Hepatocyte (in vitro differentiated cells): ENCODE data around the gene MACROD2. TPM values are rescaled to one million over a fixed set of nuclear protein-coding genes. Genes with fewer than 3 reads are reported as not detected.

Experiments used
- DNase-seq: peaks from one replicate; pipeline ENCODE4 v3.0.0-alpha.2; 2016; ENCODE audit warnings: low spot score
- H2AFZ ChIP-seq: fragments of 200-600 bp; sonication (generic); 2 replicates; pipeline ENCODE4 v1.6.0; 2016; ENCODE audit warnings: antibody characterized with exemption, mild to moderate bottlenecking
- H3K27ac ChIP-seq: fragments of 200-600 bp; sonication (generic); 2 replicates; pipeline ENCODE4 v1.5.1; 2016; ENCODE audit warnings: mild to moderate bottlenecking
- H3K27me3 ChIP-seq: fragments of 200-600 bp; sonication (generic); 2 replicates; pipeline ENCODE4 v1.6.1; 2016
- H3K36me3 ChIP-seq: fragments of 200-600 bp; sonication (generic); replicated peaks from 2 replicates; pipeline ENCODE4 v1.5.1; 2016; ENCODE audit warnings: low read depth; ENCODE audit not compliant: insufficient read depth
- H3K4me1 ChIP-seq: fragments of 200-600 bp; sonication (generic); 2 replicates; pipeline ENCODE4 v1.5.1; 2016; ENCODE audit warnings: mild to moderate bottlenecking, moderate library complexity; ENCODE audit not compliant: insufficient read depth
- H3K4me2 ChIP-seq: fragments of 200-600 bp; sonication (generic); 2 replicates; pipeline ENCODE4 v1.6.0; 2016
- H3K4me3 ChIP-seq: fragments of 200-600 bp; sonication (generic); 2 replicates; pipeline ENCODE4 v1.5.1; 2016; ENCODE audit warnings: mild to moderate bottlenecking
- H3K79me2 ChIP-seq: fragments of 200-600 bp; sonication (generic); 2 replicates; pipeline ENCODE4 v1.6.0; 2017; ENCODE audit warnings: mild to moderate bottlenecking
- H3K9me2 ChIP-seq: fragments of 200-600 bp; sonication (generic); replicated peaks from 2 replicates; pipeline ENCODE4 v1.6.0; 2017; ENCODE audit warnings: mild to moderate bottlenecking; ENCODE audit not compliant: insufficient read depth
- H3K9me3 ChIP-seq: fragments of 200-600 bp; sonication (generic); 2 replicates; pipeline ENCODE4 v1.5.1; 2016; ENCODE audit warnings: low read depth, mild to moderate bottlenecking
- H4K20me1 ChIP-seq: fragments of 200-600 bp; sonication (generic); 2 replicates; pipeline ENCODE4 v1.6.0; 2016; ENCODE audit warnings: mild to moderate bottlenecking; ENCODE audit not compliant: insufficient read depth, poor library complexity, severe bottlenecking
- EZH2 ChIP-seq: fragments of 200-600 bp; sonication (generic); IDR thresholded peaks from 2 replicates; pipeline ENCODE4 v1.6.1; 2016; ENCODE audit warnings: antibody characterized with exemption, mild to moderate bottlenecking, borderline replicate concordance
- EZH2phosphoT487 ChIP-seq: fragments of 200-600 bp; sonication (generic); IDR thresholded peaks from one replicate; pipeline ENCODE4 v1.6.1; 2018; ENCODE audit warnings: antibody characterized with exemption, mild to moderate bottlenecking, low read depth, moderate library complexity; ENCODE audit not compliant: unreplicated experiment, severe bottlenecking
- WGBS: methylation state at CpG from one replicate; pipeline ENCODE4 v1.1.6; 2016; ENCODE audit warnings: low lambda C conversion rate; ENCODE audit errors: missing lambda C conversion rate; 5-methylcytosine and 5-hydroxymethylcytosine counted together
- polyA plus RNA-seq: library from polyadenylated mRNA; unstranded; fragments of >200 nt; fragmentation: Nextera tagmentation; extraction: Ambion mirVana; gene quantifications from 2 replicates; pipeline ENCODE4 v1.2.1, GENCODE V29; 2016
- total RNA-seq: library from RNA; depleted of rRNA; stranded (reverse); fragments of >200 nt; gene quantifications from 2 replicates; pipeline ENCODE4 v1.2.3, GENCODE V29; 2014
- TF ChIP-seq, protein P1 (sequence below): fragments of 200-600 bp; sonication (generic); IDR thresholded peaks from 2 replicates; pipeline ENCODE4 v1.5.1; 2016; ENCODE audit warnings: antibody characterized with exemption, mild to moderate bottlenecking; ENCODE audit not compliant: poor library complexity

Gene MACROD2
- total and polyA plus RNA-seq, 2 experiments from 2014 or later: 2.4 to 3.1 TPM

- Histone ChIP-seq H3K4me2 (no peak overlapping the region), H3K9me2 (no peaks in the 10 kb centered on the region), H3K9me3 (no peaks in the 10 kb centered on the region), H2AFZ (no peak overlapping the region), H3K4me1 (no peaks in the 10 kb centered on the region), H3K79me2 (no peaks in the 10 kb centered on the region), H3K36me3 (no peaks in the 10 kb centered on the region), H3K27ac (no peak overlapping the region), H3K4me3 (no peak overlapping the region), H4K20me1 (no peaks in the 10 kb centered on the region), H3K27me3 (no peaks in the 10 kb centered on the region)
- no peak for DNase-seq
- WGBS: 75% methylated on average over 2 of the region's 2 CpGs
- TF ChIP-seq EZH2 (no peak), EZH2phosphoT487 (no peak)
- TF ChIP-seq, protein P1, sequence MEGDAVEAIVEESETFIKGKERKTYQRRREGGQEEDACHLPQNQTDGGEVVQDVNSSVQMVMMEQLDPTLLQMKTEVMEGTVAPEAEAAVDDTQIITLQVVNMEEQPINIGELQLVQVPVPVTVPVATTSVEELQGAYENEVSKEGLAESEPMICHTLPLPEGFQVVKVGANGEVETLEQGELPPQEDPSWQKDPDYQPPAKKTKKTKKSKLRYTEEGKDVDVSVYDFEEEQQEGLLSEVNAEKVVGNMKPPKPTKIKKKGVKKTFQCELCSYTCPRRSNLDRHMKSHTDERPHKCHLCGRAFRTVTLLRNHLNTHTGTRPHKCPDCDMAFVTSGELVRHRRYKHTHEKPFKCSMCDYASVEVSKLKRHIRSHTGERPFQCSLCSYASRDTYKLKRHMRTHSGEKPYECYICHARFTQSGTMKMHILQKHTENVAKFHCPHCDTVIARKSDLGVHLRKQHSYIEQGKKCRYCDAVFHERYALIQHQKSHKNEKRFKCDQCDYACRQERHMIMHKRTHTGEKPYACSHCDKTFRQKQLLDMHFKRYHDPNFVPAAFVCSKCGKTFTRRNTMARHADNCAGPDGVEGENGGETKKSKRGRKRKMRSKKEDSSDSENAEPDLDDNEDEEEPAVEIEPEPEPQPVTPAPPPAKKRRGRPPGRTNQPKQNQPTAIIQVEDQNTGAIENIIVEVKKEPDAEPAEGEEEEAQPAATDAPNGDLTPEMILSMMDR: no peak
Measured at GRCh38 chr20:15422966-15423365, 1427.7 kb downstream of the MACROD2 start.

GRCh38 chr20:15439551-15439950 lies 1444.2 kb downstream of the MACROD2 start:
- Histone ChIP-seq H3K79me2 (no peaks in the 10 kb centered on the region), H3K27me3 (no peaks in the 10 kb centered on the region), H4K20me1 (no peaks in the 10 kb centered on the region), H3K36me3 (no peaks in the 10 kb centered on the region), H2AFZ (no peak overlapping the region), H3K4me3 (no peak overlapping the region), H3K4me1 (peaks cover 9% of the 10 kb centered on the region), H3K9me2 (no peaks in the 10 kb centered on the region), H3K27ac (no peak overlapping the region), H3K4me2 (no peak overlapping the region), H3K9me3 (no peaks in the 10 kb centered on the region)
- WGBS: 45% methylated on average over 3 of the region's 3 CpGs
- DNase-seq: no peak
- TF ChIP-seq EZH2phosphoT487 (no peak), EZH2 (no peak)
- TF ChIP-seq, protein P1: no peak

- Histone ChIP-seq H4K20me1 (no peaks in the 10 kb centered on the region), H3K4me3 (no peak overlapping the region), H3K9me2 (no peaks in the 10 kb centered on the region), H3K27ac (no peak overlapping the region), H3K36me3 (no peaks in the 10 kb centered on the region), H3K79me2 (no peaks in the 10 kb centered on the region), H3K27me3 (no peaks in the 10 kb centered on the region), H3K4me1 (peaks cover 15% of the 10 kb centered on the region), H2AFZ (no peak overlapping the region), H3K9me3 (no peaks in the 10 kb centered on the region), H3K4me2 (no peak overlapping the region)
- TF ChIP-seq EZH2phosphoT487 (no peak), EZH2 (no peak)
- TF ChIP-seq, protein P1: no peak
- DNase-seq: no peak
- 46% methylated on average over 7 of the region's 7 CpGs for WGBS
Measured at GRCh38 chr20:15440049-15440820, 1444.9 kb downstream of the MACROD2 start.
